ENCODE data around the gene TMCC3. TPM values are rescaled to one million over a fixed set of nuclear protein-coding genes. Genes with fewer than 3 reads are reported as not detected.
"Not testable (repeated sequence)": the region's sequence is repeated elsewhere in the genome, so short reads cannot be mapped to it uniquely, and the experiment has no call there.

Gene TMCC3
- total RNA-seq, 2 donors from 2014 or later = 1.5 to 2.9 TPM

GRCh38 chr12:94618995-94619695 lies 31.2 kb downstream of the TMCC3 start:
- Mint-ChIP-seq H3K36me3 (ENCODE audit: low read depth) (peaks cover 2% of the 10 kb centered on the region), H3K4me1 (peaks cover 23% of the 10 kb centered on the region), H3K4me3 (no peak overlapping the region), H3K27me3 (no peaks in the 10 kb centered on the region), H3K27ac (no peak overlapping the region)
- DNase-seq (no peak), ATAC-seq (peak; percentile 48)
- H3K9me3 ChIP-seq (ENCODE audit: control insufficient read depth, low read length, poor library complexity, severe bottlenecking) = no peaks in the 10 kb centered on the region

DNA sequence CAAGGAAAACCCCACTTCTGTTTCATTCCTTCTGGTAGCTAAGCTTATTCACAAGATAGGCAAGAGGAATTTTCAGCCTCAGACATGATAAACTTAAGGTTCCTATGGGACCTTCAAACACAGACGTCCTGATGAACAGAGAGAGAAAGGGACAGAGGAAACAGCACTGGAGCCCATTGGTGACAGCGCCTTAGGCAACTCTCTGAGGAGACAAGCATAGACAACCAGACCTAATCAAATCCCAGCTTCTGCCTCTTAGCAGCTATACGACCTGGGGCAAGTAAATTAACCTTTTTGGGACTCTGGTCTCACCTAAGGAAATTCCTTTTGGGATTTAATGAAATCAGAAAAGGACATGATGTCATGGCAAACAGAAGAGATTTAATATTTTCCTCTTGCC lies 33.3 kb downstream of the TMCC3 start:
- Mint-ChIP-seq H3K36me3 (ENCODE audit: low read depth) (no peaks in the 10 kb centered on the region), H3K27me3 (no peaks in the 10 kb centered on the region), H3K4me1 (peaks cover 18% of the 10 kb centered on the region), H3K27ac (no peak overlapping the region), H3K4me3 (no peak overlapping the region)
- no peaks in the 10 kb centered on the region for H3K9me3 ChIP-seq (ENCODE audit: control insufficient read depth, low read length, poor library complexity, severe bottlenecking)
- ATAC-seq = no peak
- DNase-seq = no peak

DNA sequence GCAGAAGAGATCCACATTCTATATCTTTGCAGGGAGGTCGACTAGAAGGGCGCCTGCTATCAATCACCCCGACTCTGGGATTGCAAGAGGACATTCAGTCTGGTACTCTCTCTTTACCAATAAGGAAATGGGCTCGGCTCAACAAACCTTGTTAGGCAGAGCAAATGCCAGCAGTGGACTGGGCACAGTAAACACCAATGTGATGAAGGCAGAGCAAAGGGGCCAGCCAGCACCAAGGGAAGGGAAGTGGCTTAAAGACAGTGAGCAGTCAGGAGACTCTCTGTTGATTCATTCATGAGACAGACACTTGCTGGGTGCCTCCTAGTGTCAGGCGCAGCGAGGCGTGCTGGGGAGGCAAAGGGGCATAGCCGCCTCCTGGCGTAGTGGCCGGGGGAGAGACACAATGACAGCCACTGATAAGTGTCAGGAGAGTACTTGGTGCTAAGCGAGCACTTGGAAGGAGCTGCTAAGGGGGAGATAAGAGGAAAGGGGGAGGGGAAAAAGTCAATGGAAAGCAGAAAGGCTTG lies 34.1 kb downstream of the TMCC3 start:
- peaks cover 10% of the 10 kb centered on the region for H3K4me1 Mint-ChIP-seq
- no peak overlapping the region for H3K27ac Mint-ChIP-seq
- no peaks in the 10 kb centered on the region for H3K27me3 Mint-ChIP-seq

GRCh38 chr12:94615260-94616181 lies 34.8 kb downstream of the TMCC3 start:
- no peak for ATAC-seq
- DNase-seq = no peak
- H3K4me3 Mint-ChIP-seq = no peak overlapping the region
- H3K27ac Mint-ChIP-seq = peak overlapping the region; percentile 24
- H3K27me3 Mint-ChIP-seq = no peaks in the 10 kb centered on the region
- no peaks in the 10 kb centered on the region for H3K9me3 ChIP-seq (ENCODE audit: control insufficient read depth, low read length, poor library complexity, severe bottlenecking)
- H3K36me3 Mint-ChIP-seq (ENCODE audit: low read depth) = no peaks in the 10 kb centered on the region
- H3K4me1 Mint-ChIP-seq = peaks cover 8% of the 10 kb centered on the region

More for the DNA sequence above, 34.1 kb downstream of the TMCC3 start:
- Mint-ChIP-seq H3K4me3 (no peak overlapping the region), H3K36me3 (ENCODE audit: low read depth) (no peaks in the 10 kb centered on the region)
- ATAC-seq (no peak), DNase-seq (no peak)
- H3K9me3 ChIP-seq (ENCODE audit: control insufficient read depth, low read length, poor library complexity, severe bottlenecking) = no peaks in the 10 kb centered on the region

DNA sequence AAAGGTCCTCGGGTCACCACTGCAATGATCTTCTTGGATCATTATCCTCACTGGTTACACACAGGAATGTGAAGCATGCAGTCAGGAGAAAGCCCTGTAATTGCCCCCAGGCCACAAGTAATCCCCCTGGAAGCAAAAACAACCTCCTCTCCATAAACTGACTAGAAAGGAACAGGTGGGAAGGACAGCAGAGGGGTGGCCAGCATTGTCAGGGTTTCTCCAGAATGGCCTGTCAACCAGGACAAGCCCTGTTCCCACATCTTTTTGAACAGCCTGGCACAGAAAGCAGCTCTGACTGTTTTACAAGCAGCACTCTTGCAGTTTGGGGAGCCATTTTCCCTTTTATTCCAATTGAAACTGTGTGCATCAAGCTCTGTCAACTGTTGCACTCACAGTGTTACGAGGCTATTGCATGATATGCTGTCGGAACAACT lies 36.1 kb downstream of the TMCC3 start:
- Mint-ChIP-seq H3K4me3 (no peak overlapping the region), H3K27ac (no peak overlapping the region), H3K4me1 (peaks cover 8% of the 10 kb centered on the region), H3K36me3 (ENCODE audit: low read depth) (no peaks in the 10 kb centered on the region), H3K27me3 (peaks cover 9% of the 10 kb centered on the region)
- no peaks in the 10 kb centered on the region for H3K9me3 ChIP-seq (ENCODE audit: control insufficient read depth, low read length, poor library complexity, severe bottlenecking)
- DNase-seq = no peak
- ATAC-seq = no peak

GRCh38 chr12:94609917-94610443 lies 40.4 kb downstream of the TMCC3 start:
- ATAC-seq = no peak
- peaks cover 2% of the 10 kb centered on the region for H3K4me1 Mint-ChIP-seq
- no peak for DNase-seq
- no peak overlapping the region for H3K4me3 Mint-ChIP-seq
- no peak overlapping the region for H3K27ac Mint-ChIP-seq
- peaks cover 29% of the 10 kb centered on the region for H3K27me3 Mint-ChIP-seq
- H3K36me3 Mint-ChIP-seq (ENCODE audit: low read depth) = no peaks in the 10 kb centered on the region
- H3K9me3 ChIP-seq (ENCODE audit: control insufficient read depth, low read length, poor library complexity, severe bottlenecking) = no peaks in the 10 kb centered on the region

DNA sequence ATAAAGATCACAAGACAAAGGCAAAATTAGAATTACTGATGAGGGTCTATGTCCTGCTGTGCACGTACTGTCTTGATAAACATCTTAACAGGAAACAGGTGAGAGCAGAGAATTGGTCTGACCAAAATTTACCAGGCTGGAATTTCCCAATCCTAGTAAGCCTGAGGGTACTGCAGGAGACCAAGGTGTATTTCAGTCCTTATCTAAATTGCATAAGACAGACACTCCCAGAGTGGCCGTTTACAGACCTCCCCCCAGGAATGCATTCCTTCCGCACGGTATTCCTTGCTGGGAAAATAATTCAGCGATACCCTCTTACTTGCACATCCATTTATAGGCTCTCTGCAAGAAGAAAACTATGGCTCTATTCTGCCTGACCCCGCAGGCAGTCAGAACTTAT lies 43.5 kb downstream of the TMCC3 start:
- H3K27ac Mint-ChIP-seq; H3K36me3 Mint-ChIP-seq (ENCODE audit: low read depth); H3K9me3 ChIP-seq (ENCODE audit: control insufficient read depth, low read length, poor library complexity, severe bottlenecking); DNase-seq; ATAC-seq; H3K4me3 Mint-ChIP-seq; H3K4me1 Mint-ChIP-seq: not testable (repeated sequence)
- H3K27me3 Mint-ChIP-seq = peaks cover 31% of the 10 kb centered on the region

- Mint-ChIP-seq H3K27ac (no peak overlapping the region), H3K27me3 (peaks cover 36% of the 10 kb centered on the region), H3K36me3 (ENCODE audit: low read depth) (peaks cover 4% of the 10 kb centered on the region), H3K4me1 (peaks cover 8% of the 10 kb centered on the region), H3K4me3 (no peak overlapping the region)
- no peaks in the 10 kb centered on the region for H3K9me3 ChIP-seq (ENCODE audit: control insufficient read depth, low read length, poor library complexity, severe bottlenecking)
- DNase-seq (no peak), ATAC-seq (no peak)
Observed at GRCh38 chr12:94604366-94604698, 46.0 kb downstream of the TMCC3 start.

DNA sequence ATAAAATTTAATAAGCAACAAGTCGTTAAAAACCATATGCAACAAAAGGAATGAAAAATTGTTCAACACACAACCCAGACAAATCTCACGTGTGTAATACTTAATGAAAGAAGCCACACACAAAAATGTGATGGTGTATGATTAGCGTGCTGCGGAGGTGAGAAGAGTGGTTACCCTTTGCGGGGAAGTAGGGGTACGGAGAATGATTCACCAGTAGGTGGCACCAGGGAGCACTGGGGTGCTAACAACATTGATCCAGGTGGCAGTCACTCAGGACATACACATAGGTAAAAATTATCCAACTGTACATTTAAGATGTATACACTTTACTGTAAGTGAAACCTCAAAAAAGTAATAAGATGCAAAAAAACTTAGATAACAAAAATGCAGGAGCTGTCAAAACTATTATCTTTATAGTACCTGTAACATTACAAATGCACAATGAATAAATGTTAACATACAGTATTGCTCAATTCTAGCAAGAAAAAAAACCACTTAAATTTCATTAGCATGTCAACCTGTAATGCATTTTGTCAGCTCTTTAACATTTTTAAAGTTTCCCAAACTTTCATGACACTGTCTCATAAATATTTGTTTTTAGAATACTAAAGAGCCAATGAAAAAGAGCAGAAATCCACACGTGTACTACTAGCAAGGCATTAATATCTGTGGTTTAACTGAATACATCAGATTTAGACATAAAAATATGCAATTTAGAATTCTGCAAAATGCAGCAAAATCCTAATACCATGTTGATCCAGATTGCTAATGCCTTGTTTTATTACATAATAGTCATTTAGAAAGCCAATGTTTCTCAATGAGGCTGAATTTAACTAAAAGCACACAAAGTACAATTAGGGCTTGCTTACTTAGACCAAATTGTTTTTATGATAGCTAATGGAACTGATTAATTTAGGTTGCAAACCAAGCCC lies 46.7 kb downstream of the TMCC3 start:
- H3K36me3 Mint-ChIP-seq (ENCODE audit: low read depth) = peaks cover 4% of the 10 kb centered on the region
- ATAC-seq = peak; percentile 66
- H3K27me3 Mint-ChIP-seq = peaks cover 30% of the 10 kb centered on the region
- no peaks in the 10 kb centered on the region for H3K9me3 ChIP-seq (ENCODE audit: control insufficient read depth, low read length, poor library complexity, severe bottlenecking)
- peak in 1 of 3 donors; percentile 45 for DNase-seq
- H3K4me1 Mint-ChIP-seq = peaks cover 8% of the 10 kb centered on the region
- no peak overlapping the region for H3K4me3 Mint-ChIP-seq
- H3K27ac Mint-ChIP-seq = no peak overlapping the region

- ATAC-seq = no peak
- Mint-ChIP-seq H3K27ac (no peak overlapping the region), H3K4me1 (peaks cover 8% of the 10 kb centered on the region), H3K36me3 (ENCODE audit: low read depth) (peaks cover 4% of the 10 kb centered on the region), H3K4me3 (no peak overlapping the region), H3K27me3 (peaks cover 31% of the 10 kb centered on the region)
- H3K9me3 ChIP-seq (ENCODE audit: control insufficient read depth, low read length, poor library complexity, severe bottlenecking) = no peaks in the 10 kb centered on the region
- DNase-seq = no peak
Observed at GRCh38 chr12:94602024-94602423, 48.3 kb downstream of the TMCC3 start.

DNA sequence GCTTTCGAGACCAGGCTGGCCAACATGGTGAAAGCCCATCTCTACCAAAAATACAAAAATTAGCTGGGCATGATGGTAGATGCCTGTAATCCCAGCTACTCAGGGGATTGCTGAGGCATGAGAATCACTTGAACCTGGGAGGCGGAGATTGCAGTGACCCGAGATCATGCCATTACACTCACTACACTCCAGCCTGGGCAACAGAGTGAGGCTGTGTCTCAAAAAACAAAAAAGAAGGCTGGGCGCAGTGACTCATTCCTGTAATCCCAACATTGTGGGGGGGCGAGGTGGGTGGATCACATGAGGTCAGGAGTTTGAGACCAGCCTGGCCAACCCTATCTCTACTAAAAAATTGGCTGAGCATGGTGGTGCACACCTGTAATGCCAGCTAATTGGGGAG lies 49.0 kb downstream of the TMCC3 start:
- not testable (repeated sequence) for H3K27ac Mint-ChIP-seq; H3K36me3 Mint-ChIP-seq (ENCODE audit: low read depth); ATAC-seq; H3K9me3 ChIP-seq (ENCODE audit: control insufficient read depth, low read length, poor library complexity, severe bottlenecking); H3K4me1 Mint-ChIP-seq; H3K4me3 Mint-ChIP-seq; DNase-seq
- H3K27me3 Mint-ChIP-seq = peaks cover 31% of the 10 kb centered on the region

GRCh38 chr12:94599189-94599588 lies 51.2 kb downstream of the TMCC3 start:
- DNase-seq (no peak), ATAC-seq (no peak)
- H3K9me3 ChIP-seq (ENCODE audit: control insufficient read depth, low read length, poor library complexity, severe bottlenecking) = no peaks in the 10 kb centered on the region
- Mint-ChIP-seq H3K36me3 (ENCODE audit: low read depth) (peaks cover 4% of the 10 kb centered on the region), H3K27me3 (peaks cover 22% of the 10 kb centered on the region), H3K27ac (no peak overlapping the region), H3K4me1 (peaks cover 10% of the 10 kb centered on the region), H3K4me3 (no peak overlapping the region)
